SK-N-SH (cell line): ENCODE results near the gene FIBIN. TPM values are rescaled to one million over a fixed set of nuclear protein-coding genes. Genes with fewer than 3 reads are reported as not detected.

ENCODE experiments used
- CTCF ChIA-PET: fragments of 300-600, 350-600 bp; formaldehyde crosslinking; extraction: SDS; loops from one replicate; lab custom pipeline; 2021; lab: Yijun Ruan, JAX
- POLR2A ChIA-PET: fragments of 350-600 bp; sonication (Branson Sonifier 250); formaldehyde crosslinking; extraction: SDS; loops from one replicate; lab custom pipeline; 2020; ENCODE audit warnings: antibody characterized with exemption, inconsistent platforms; lab: Yijun Ruan, JAX
- DNase-seq: peaks from one replicate; pipeline ENCODE4 v3.0.0; 2012
- H2AFZ ChIP-seq: fragments of 200-600 bp; sonication (generic); 2 replicates; pipeline ENCODE4 v1.8.1; 2016; ENCODE audit warnings: antibody characterized with exemption, mild to moderate bottlenecking, low read depth
- H3F3A ChIP-seq: fragments of 200-600 bp; sonication (generic); replicated peaks from 2 replicates; pipeline ENCODE3; 2016; ENCODE audit warnings: antibody characterized with exemption, mild to moderate bottlenecking; ENCODE audit not compliant: insufficient read depth
- H3K27ac ChIP-seq, 2 experiments: fragments of 200-500 bp in 1 of 2; fragments of 200-600 bp in 1 of 2; sonication (Bioruptor generic) in 1 of 2; sonication (generic), shearing (Covaris generic) in 1 of 2; 2 replicates each; pipeline versions ENCODE4 v1.5.1 to v1.6.1; 2014 to 2016; ENCODE audit warnings: low read depth in 2 of 2, inconsistent platforms in 1 of 2, low read length in 1 of 2, mild to moderate bottlenecking in 1 of 2, mixed read lengths in 1 of 2
- H3K27me3 ChIP-seq: fragments of 200-600 bp; sonication (generic), shearing (Covaris generic); 2 replicates; pipeline ENCODE4 v1.6.1; 2016; ENCODE audit warnings: mixed run types; ENCODE audit not compliant: insufficient read depth
- H3K36me3 ChIP-seq, 2 experiments: fragments of 200-500 bp in 1 of 2; fragments of 200-600 bp in 1 of 2; sonication (Bioruptor generic) in 1 of 2; sonication (generic) in 1 of 2; replicated peaks in 1 of 2; 2 replicates each; pipeline versions ENCODE3 to v1.5.1; 2014 to 2016; ENCODE audit warnings: low read length in 1 of 2, mild to moderate bottlenecking in 1 of 2; ENCODE audit not compliant: insufficient read depth in 2 of 2, control insufficient read depth in 1 of 2
- H3K4me1 ChIP-seq, 2 experiments: fragments of 200-500 bp in 1 of 2; fragments of 200-600 bp in 1 of 2; sonication (Bioruptor generic) in 1 of 2; sonication (generic), shearing (Covaris generic) in 1 of 2; 2 replicates each; pipeline versions ENCODE4 v1.5.1 to v1.6.1; 2014 to 2016; ENCODE audit warnings: low read depth in 1 of 2, low read length in 1 of 2, mixed run types in 1 of 2; ENCODE audit not compliant: insufficient read depth in 2 of 2, control insufficient read depth in 1 of 2
- H3K4me2 ChIP-seq: fragments of 200-600 bp; sonication (generic), shearing (Covaris generic); 2 replicates; pipeline ENCODE4 v1.6.1; 2017; ENCODE audit warnings: mixed run types
- H3K4me3 ChIP-seq, 2 experiments: fragments of 200-500 bp in 1 of 2; fragments of 200-600 bp in 1 of 2; sonication (Bioruptor generic) in 1 of 2; sonication (generic), shearing (Covaris generic) in 1 of 2; 2 replicates each; pipeline versions ENCODE4 v1.5.1 to v1.8.1; 2014 to 2016; ENCODE audit warnings: low read depth in 2 of 2, inconsistent platforms in 1 of 2, low read length in 1 of 2, mild to moderate bottlenecking in 1 of 2, mixed read lengths in 1 of 2, moderate library complexity in 1 of 2
- H3K79me2 ChIP-seq: fragments of 200-600 bp; sonication (generic); 2 replicates; pipeline ENCODE4 v1.8.1; 2017; ENCODE audit warnings: mild to moderate bottlenecking; ENCODE audit not compliant: insufficient read depth
- H3K9ac ChIP-seq: fragments of 200-600 bp; sonication (generic); 2 replicates; pipeline ENCODE4 v1.6.1; 2017; ENCODE audit warnings: mixed run types
- H3K9me2 ChIP-seq: fragments of 200-600 bp; sonication (generic); 2 replicates; pipeline ENCODE4 v1.6.1; 2017; ENCODE audit warnings: mixed run types
- H3K9me3 ChIP-seq: fragments of 200-600 bp; sonication (generic); 2 replicates; pipeline ENCODE4 v1.6.1; 2017; ENCODE audit warnings: mixed run types, mild to moderate bottlenecking, moderate library complexity
- H4K20me1 ChIP-seq: fragments of 200-600 bp; sonication (generic); 2 replicates; pipeline ENCODE4 v1.6.1; 2017; ENCODE audit warnings: mild to moderate bottlenecking, mixed run types; ENCODE audit not compliant: insufficient read depth
- CTCF ChIP-seq: fragments of 200-600 bp; sonication (generic); IDR thresholded peaks from 2 replicates; pipeline ENCODE4 v1.6.1; 2017; ENCODE audit warnings: antibody characterized with exemption, mild to moderate bottlenecking, moderate library complexity
- EP300 ChIP-seq, 2 experiments: IDR thresholded peaks; 2 replicates each; pipeline versions ENCODE4 v1.4.0 to v1.6.1; 2012; ENCODE audit warnings: borderline replicate concordance in 1 of 2, low read depth in 1 of 2, low read length in 1 of 2
- FOSL2 ChIP-seq: IDR thresholded peaks from 2 replicates; pipeline ENCODE4 v1.4.0; 2012; ENCODE audit warnings: low read depth, mild to moderate bottlenecking, moderate library complexity, borderline replicate concordance
- FOXM1 ChIP-seq: IDR thresholded peaks from 2 replicates; pipeline ENCODE4 v1.4.0; 2012; ENCODE audit warnings: low read depth, mild to moderate bottlenecking
- GABPA ChIP-seq: IDR thresholded peaks from 2 replicates; pipeline ENCODE4 v1.4.0; 2012; ENCODE audit warnings: low read depth, mild to moderate bottlenecking
- JUND ChIP-seq: IDR thresholded peaks from 2 replicates; pipeline ENCODE4 v1.4.0; 2012
- MEF2A ChIP-seq: IDR thresholded peaks from 2 replicates; pipeline ENCODE4 v1.4.0; 2012; ENCODE audit warnings: low read depth, borderline replicate concordance
- NFIC ChIP-seq: IDR thresholded peaks from 2 replicates; pipeline ENCODE4 v1.4.0; 2012; ENCODE audit warnings: borderline replicate concordance
- NRF1 ChIP-seq: IDR thresholded peaks from 2 replicates; pipeline ENCODE4 v1.6.1; 2012; ENCODE audit warnings: low read depth, mild to moderate bottlenecking, low read length
- PBX3 ChIP-seq: IDR thresholded peaks from 2 replicates; pipeline ENCODE4; 2012
- RAD21 ChIP-seq: IDR thresholded peaks from 2 replicates; pipeline ENCODE4 v1.6.1; 2012; ENCODE audit warnings: mild to moderate bottlenecking, low read length
- REST ChIP-seq: IDR thresholded peaks from 2 replicates; pipeline ENCODE4 v1.6.1; 2012; ENCODE audit warnings: mild to moderate bottlenecking, low read depth, low read length, moderate library complexity
- RXRA ChIP-seq: IDR thresholded peaks from 2 replicates; pipeline ENCODE4 v1.4.0; 2012; ENCODE audit warnings: low read depth, mild to moderate bottlenecking, borderline replicate concordance
- SMC3 ChIP-seq: IDR thresholded peaks from 2 replicates; pipeline ENCODE4 v1.6.1; 2012; ENCODE audit warnings: low read depth, low read length, improper control_type of control experiment
- TEAD4 ChIP-seq: IDR thresholded peaks from 2 replicates; pipeline ENCODE4 v1.4.0; 2012; ENCODE audit warnings: mild to moderate bottlenecking, borderline replicate concordance; ENCODE audit not compliant: insufficient read depth
- YY1 ChIP-seq: IDR thresholded peaks from 2 replicates; pipeline ENCODE4 v1.4.0; 2012; ENCODE audit warnings: low read depth, mild to moderate bottlenecking
- WGBS: methylation state at CpG from one replicate; pipeline ENCODE4 v1.1.6; 2017; ENCODE audit warnings: low lambda C conversion rate; 5-methylcytosine and 5-hydroxymethylcytosine counted together
- polyA plus RNA-seq, 3 experiments: library from polyadenylated mRNA; depleted of rRNA; stranded (reverse); fragments of >200 nt; gene quantifications; 2 replicates each; pipeline ENCODE4 v1.2.3, GENCODE V29; 2012

Gene FIBIN
- polyA plus RNA-seq, 1 of the 3 experiments (the other 2 are of a cell fraction), result 0.66 TPM

GRCh38 chr11:26963764-26964163 is 30.1 kb upstream of the FIBIN start:
- ChIA-PET POLR2A (no interaction called here), CTCF (interaction anchor here (1.0 kb wide), 1 partner anchor 194 kb away, joined by 3 read pairs; no protein-coding TSS in a partner anchor)
- H3K4me1 ChIP-seq, result peaks cover 0 to under 1% of the 10 kb centered on the region in 2 experiments; a peak in 1 of 4 replicates
- no peaks in the 10 kb centered on the region for H3K79me2 ChIP-seq
- no peaks in the 10 kb centered on the region for H4K20me1 ChIP-seq
- no peaks in the 10 kb centered on the region for H3K27me3 ChIP-seq
- no peak for DNase-seq
- no peaks in the 10 kb centered on the region for H3F3A ChIP-seq
- H3K36me3 ChIP-seq, result no peaks in the 10 kb centered on the region
- H2AFZ ChIP-seq, result no peak overlapping the region
- H3K4me3 ChIP-seq, result no peak overlapping the region
- H3K9me2 ChIP-seq, result no peaks in the 10 kb centered on the region
- no peak overlapping the region for H3K27ac ChIP-seq
- TF ChIP-seq RXRA (no peak), TEAD4 (no peak), RAD21 (no peak), JUND (no peak), FOXM1 (no peak), FOSL2 (no peak), MEF2A (no peak), GABPA (no peak), EP300 (IDR thresholded peaks at IDR 0.05; ENCODE audit: borderline replicate concordance in 1 of 2, low read depth in 1 of 2, low read length in 1 of 2) (no peak), REST (no peak)
- H3K9ac ChIP-seq, result no peak overlapping the region
- no peaks in the 10 kb centered on the region for H3K9me3 ChIP-seq
- H3K4me2 ChIP-seq, result no peak overlapping the region
- 82% methylated on average over 1 of the region's 1 CpG for WGBS

- no peaks in the 10 kb centered on the region; a peak in 1 of 4 replicates for H3K4me1 ChIP-seq
- no peak for DNase-seq
- H3F3A ChIP-seq, result no peaks in the 10 kb centered on the region
- H3K9me2 ChIP-seq, result no peaks in the 10 kb centered on the region
- H3K79me2 ChIP-seq, result no peaks in the 10 kb centered on the region
- ChIA-PET CTCF (interaction anchor here (0.6 to 1.0 kb wide), 2 partner anchors 193 to 639 kb away, joined by 3 read pairs; no protein-coding TSS in a partner anchor), POLR2A (no interaction called here)
- H3K4me2 ChIP-seq, result no peak overlapping the region
- H2AFZ ChIP-seq, result no peak overlapping the region
- no peaks in the 10 kb centered on the region for H3K9me3 ChIP-seq
- no peak overlapping the region for H3K9ac ChIP-seq
- H3K27ac ChIP-seq, result no peak overlapping the region
- no peak overlapping the region for H3K4me3 ChIP-seq
- no peaks in the 10 kb centered on the region for H4K20me1 ChIP-seq
- WGBS, result 88% methylated on average over 3 of the region's 3 CpGs
- H3K27me3 ChIP-seq, result no peaks in the 10 kb centered on the region
- H3K36me3 ChIP-seq, result no peaks in the 10 kb centered on the region
- TF ChIP-seq NFIC (no peak), YY1 (no peak), RXRA (no peak), PBX3 (no peak), TEAD4 (no peak), CTCF (no peak), REST (no peak), NRF1 (no peak), SMC3 (no peak), MEF2A (no peak)
These were observed 29.6 kb upstream of the FIBIN start for GRCh38 chr11:26964339-26964738.
